ENCODE measurements around the gene PKP3. TPM values are rescaled to one million over a fixed set of nuclear protein-coding genes. Genes with fewer than 3 reads are reported as not detected.

The PKP3 gene
- total and polyA plus RNA-seq, 2 donors (not counting 1 experiment from before 2014, with no cell fraction given): 0.78 TPM; not detected in 1

- peak overlapping the region; percentile 35 for H3K4me2 ChIP-seq (replicated peaks; ENCODE audit: low read depth, low read length, poor library complexity, severe bottlenecking)
- Mint-ChIP-seq H3K4me1 (peaks cover 26% of the 10 kb centered on the region), H3K9me3 (ENCODE audit: insufficient read depth) (no peaks in the 10 kb centered on the region), H3K27ac (no peak overlapping the region), H3K4me3 (no peak overlapping the region), H3K27me3 (no peaks in the 10 kb centered on the region)
- H3K36me3 ChIP-seq (replicated peaks in 1 of 2; ENCODE audit: control extremely low read depth in 1 of 2, control insufficient read depth in 1 of 2, extremely low read depth in 1 of 2, insufficient read depth in 2 of 2, low read length in 1 of 2): no peaks in the 10 kb centered on the region
- CTCF ChIA-PET: no interaction called here
- no peak overlapping the region for H3K4me3 ChIP-seq (ENCODE audit: control extremely low read depth in 1 of 5, extremely low read depth in 1 of 5, insufficient read depth in 1 of 5, low read depth in 2 of 5, low read length in 4 of 5)
- no peak overlapping the region for H3K9ac ChIP-seq (ENCODE audit: low read length)
- intact Hi-C loops (cut with micrococcal nuclease): no loop called here
- H3K9me3 ChIP-seq (ENCODE audit: control extremely low read depth in 1 of 3, control insufficient read depth in 2 of 3, insufficient read depth in 1 of 3, low read length in 2 of 3): peaks cover 0 to 2% (median 0%) of the 10 kb centered on the region in 3 donors
- peaks cover 13% of the 10 kb centered on the region for H3K79me2 ChIP-seq (ENCODE audit: control insufficient read depth, insufficient read depth, low read length)
- H3K4me1 ChIP-seq (ENCODE audit: control insufficient read depth in 2 of 2, insufficient read depth in 2 of 2, low read length in 2 of 2): peaks cover 24 to 40% of the 10 kb centered on the region in 2 donors
- 92% methylated on average over 13 of the region's 15 CpGs for WGBS (ENCODE audit: insufficient coverage)
- no peak overlapping the region for H3K27ac ChIP-seq (ENCODE audit: low read length in 2 of 2)
- no peaks in the 10 kb centered on the region for H3K27me3 ChIP-seq (replicated peaks in 1 of 4; ENCODE audit: control extremely low read depth in 1 of 4, control insufficient read depth in 3 of 4, insufficient read depth in 4 of 4, low read length in 3 of 4)
- no peak overlapping the region for H2AFZ ChIP-seq (ENCODE audit: insufficient read depth, low read depth, low read length, poor library complexity, severe bottlenecking)
- DNase-seq: no peak
- TF ChIP-seq CTCF (IDR thresholded peaks at IDR 0.05) (no peak), EZH2 (IDR thresholded peaks at IDR 0.05; ENCODE audit: borderline replicate concordance, insufficient read depth, low read depth, low read length, poor library complexity, severe bottlenecking) (no peak)
- POLR2A ChIA-PET: interaction anchor here (0.5 to 0.6 kb wide), 2 partner anchors 24 to 123 kb away, joined by 3 read pairs; partner anchors contain the start of gene HRAS
- no peak for ATAC-seq (ENCODE audit: low read depth)
- H4K20me1 ChIP-seq (ENCODE audit: control insufficient read depth, insufficient read depth, low read length, poor library complexity, severe bottlenecking): peaks cover 5% of the 10 kb centered on the region
Observed at GRCh38 chr11:412641-413119, 18.7 kb downstream of the PKP3 start.
